Activated CD8-positive, alpha-beta memory T cell treated with anti-CD3 and anti-CD28 coated beads for 48 hours (primary cell): ENCODE results near the gene KRTAP13-3.
A peak's percentile ranks its signal among the peaks of the same experiment; 100 is the strongest.

Experiments
- DNase-seq, 3 experiments: peaks; one replicate each; pipeline ENCODE4 v3.0.0-alpha.2; 2020; ENCODE audit warnings: low read depth in 2 of 3, low spot score in 2 of 3

Gene KRTAP13-3, protein sequence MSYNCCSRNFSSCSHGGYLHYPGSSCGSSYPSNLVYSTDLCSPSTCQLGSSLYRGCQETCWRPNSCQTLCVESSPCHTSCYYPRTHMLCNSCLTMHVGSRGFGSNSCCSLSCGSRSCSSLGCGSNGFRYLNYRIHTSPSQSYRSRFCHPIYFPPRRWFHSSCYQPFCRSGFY

DNA sequence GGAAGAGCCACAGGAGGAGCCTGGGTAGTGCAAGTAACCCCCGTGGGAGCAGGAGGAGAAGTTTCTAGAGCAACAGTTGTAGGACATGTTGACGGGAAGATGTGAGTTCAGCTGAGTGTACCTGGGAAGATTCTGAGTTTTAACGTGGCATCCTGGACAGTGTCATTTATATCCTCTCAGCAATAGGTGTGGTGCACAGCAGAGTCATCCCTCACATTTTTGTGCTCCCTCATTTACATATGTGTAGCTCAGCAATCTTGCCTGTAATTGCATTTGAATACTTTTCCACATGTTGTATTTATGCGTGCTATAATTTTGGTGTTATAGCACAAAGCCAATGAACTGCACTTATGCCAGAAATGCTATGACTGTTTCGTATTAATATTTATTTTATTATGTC is at the start of gene KRTAP13-3:
TSS of gene KRTAP13-3 (minus strand) at position 101 of the 400 bp plus-strand sequence. CDS start at position 87, 14 bp downstream.
- DNase-seq = no peak

DNA sequence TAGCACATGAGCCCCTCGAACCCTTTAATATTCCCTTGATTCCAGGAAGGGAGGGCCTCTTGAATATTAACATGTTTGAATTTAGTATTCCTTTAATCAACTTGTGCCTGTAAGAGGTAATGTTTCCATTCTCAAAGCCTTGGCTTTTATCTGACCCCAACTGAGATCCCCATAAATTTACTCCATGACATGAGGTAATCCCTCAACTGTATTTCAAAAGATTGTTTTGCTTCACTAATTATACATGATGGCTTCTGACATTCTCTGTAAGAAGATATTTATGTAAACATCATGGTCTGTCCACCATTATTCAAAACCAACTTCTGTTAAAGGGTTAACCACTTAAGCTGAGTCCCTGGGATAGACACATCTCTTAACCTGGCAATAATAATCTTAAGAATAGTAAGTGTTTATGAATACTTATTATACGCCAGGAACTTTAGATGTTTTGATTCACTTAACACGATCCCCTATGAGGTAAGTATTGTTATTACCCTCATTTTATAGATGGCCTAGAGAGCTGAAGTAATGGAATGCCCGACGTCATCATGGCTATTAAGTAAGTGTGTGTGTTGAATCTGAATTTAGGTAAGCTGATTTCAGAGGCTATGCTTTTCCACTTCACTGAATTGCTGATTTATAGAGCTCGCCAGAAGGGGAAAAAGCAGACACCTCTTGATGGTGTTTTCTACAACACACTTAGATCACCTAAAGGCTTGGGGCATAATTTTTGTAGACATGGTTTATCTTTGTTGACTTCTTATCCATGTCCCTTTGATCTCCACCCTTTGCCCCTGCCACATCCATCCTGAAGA is 43.4 kb upstream of the KRTAP13-3 start:
- no peak for DNase-seq

DNA sequence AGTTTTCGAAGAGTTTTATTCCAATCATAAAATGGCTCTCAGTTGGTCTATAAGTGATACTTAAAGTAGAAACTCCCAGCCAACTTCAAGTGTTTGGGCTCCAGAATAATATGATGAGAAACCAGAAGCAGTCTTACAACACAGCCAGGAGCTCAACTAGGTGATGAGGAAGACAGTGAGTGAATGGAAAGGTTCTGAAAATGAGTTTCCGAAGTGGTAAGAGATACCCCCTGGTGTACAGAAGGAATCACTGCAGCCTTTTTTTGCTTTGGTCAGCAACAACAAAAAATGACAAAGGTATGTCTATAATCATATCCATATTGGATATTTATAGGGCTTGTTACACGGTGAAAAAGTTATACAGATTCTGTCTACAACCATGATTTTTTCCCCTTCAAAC is 38.0 kb upstream of the KRTAP13-3 start:
- DNase-seq = no peak

DNA sequence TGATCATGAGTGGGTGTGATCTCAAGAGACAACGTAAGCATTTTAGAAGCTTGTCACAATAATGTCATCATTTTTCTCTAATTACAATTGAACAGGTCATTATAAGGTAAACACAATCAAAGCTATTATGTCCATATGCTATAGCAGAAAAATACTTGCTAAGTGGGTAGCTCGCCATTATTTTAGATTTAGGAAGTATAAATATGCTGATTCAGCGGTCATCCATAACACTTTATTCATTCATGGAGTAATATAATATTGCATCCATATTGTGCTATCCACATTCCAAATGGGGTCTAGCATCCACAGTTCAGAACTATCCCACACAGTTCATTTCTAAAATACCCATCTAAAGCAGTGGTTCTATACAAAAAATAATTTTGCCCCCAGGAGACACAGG is 22.8 kb upstream of the KRTAP13-3 start:
- no peak for DNase-seq

DNA sequence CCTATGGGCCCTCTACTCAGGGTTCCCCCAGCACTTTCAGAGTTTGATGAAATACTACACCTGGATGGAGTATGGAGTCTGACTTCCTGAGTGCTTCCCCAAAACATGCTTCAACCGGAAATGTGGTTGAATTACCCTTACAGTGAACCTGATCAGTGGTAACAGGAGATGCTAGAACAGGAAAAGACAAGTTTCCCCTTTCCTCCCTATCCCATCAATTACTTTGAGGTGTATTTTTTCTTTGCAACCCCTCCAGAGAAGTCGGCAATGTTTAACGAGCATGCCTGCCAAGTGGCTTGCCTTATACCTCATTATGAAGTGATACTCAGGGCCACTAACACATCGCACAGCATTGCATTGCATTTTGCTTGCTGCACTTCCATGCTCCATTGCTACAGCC is 21.3 kb upstream of the KRTAP13-3 start:
- DNase-seq = no peak

DNA sequence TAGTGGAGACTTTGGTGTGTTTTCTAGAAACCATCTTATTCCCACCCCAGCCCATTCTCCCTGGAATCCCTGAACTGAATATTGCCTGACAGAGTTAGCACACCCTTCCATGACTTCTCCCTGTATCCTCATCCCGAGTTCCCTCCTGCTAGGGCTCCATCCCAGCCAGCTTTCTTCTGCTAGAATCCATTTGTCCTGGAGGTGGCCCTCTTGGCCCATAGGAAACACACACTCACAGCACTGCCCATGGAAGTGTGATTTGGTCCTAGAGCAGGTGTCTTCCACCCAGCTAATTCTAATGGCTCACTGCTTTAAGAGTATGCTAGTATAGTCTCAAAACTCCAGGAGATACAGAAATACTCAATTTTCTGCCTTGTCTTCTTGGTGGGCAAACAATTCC is 18.5 kb upstream of the KRTAP13-3 start:
- no peak for DNase-seq

DNA sequence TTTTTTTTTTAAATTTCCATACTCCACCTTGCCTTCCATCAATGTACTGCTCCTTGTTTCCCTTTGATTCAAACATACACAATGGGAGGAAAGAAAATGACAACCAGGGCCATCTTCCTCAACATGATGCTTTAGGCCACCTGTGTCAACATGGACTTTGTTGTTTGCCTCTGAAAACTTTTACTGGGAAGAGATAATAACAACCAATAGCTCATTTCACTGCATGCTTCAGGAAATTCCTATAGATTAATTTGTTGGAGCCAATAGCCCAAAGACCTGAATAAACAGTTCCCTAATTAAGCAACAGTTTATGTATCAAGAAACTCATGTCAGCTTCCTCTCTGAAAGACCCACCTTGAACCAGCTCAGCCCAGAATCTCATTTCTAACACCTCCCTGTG is 17.5 kb upstream of the KRTAP13-3 start:
- no peak for DNase-seq

DNA sequence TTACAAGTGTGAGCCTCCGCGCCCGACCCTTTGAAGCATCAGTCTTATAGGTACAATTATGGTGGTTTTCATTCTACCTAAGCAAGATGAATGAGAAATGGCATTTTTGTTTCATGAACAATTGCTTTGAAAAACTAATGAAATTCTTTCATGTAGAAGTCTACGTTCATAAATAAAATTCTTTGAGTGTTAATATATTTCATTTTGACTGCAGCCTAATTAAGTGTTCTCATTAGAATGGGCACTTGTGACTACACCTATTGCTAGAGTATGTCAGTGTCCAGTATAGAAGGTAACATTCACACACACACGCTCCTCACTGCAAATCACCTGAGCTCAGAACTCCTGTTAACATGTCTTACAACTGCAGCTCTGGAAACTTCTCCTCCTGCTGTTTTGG is 14.2 kb upstream of the KRTAP13-3 start, which contains the start of gene KRTAP15-1:
TSS of gene KRTAP15-1 (plus strand) at position 301 of the 400 bp plus-strand sequence. CDS start at position 354, 53 bp downstream.
- DNase-seq = no peak

DNA sequence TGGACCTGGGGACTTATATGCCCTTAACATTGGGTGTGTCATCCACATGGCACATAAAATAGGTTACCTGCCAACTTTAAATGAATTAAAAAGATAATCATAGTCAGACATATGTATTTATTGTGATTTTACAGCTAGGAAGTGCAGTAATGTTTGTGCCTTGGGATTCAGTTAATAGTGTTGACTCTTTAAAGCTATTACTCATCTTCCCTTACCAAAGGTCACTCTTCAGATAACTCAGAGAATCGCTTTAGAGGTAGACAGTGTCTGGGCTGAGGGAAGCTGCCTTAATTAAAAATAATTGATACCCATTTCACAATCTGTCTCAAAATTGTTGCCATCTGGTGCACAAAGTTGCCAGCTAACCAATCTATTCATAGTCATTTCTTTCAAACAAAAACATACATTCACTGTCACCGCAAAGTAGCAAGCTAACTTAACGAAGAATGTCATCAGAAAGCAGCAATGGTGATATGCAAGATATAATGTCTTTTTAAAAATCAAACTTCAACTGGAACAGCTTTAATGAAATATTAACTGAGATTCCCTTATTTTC is 11.4 kb upstream of the KRTAP13-3 start:
- DNase-seq = no peak

DNA sequence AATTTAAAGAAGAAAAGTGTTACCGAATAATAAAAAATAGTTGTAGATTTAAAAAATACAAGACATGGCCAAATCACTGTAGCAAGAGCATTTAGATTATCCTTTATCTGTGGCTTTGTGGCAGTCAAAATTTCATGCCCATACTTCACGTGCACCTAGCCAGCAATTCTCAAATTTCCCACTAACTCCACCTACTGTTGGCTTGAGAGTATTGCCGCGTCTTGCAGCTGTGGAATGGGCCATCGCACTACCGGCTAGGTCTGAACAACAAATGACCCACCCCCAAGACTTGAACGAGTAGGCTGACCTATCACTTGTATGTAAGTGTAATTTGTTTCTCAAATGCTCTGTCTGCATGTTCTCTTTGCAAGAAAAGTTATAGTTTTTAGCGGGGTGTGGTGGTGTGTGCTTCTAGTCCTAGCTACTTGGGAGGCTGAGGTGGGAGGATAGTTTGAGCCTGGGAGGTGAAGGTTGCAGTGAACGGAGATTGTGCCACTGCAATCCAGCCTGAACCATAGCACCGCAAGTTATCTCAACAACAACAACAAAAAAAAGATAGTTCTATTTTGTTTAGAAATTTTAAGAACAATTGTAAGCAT is 8.4 kb upstream of the KRTAP13-3 start:
- peak in 1 of 3 experiments; percentile 0 for DNase-seq

DNA sequence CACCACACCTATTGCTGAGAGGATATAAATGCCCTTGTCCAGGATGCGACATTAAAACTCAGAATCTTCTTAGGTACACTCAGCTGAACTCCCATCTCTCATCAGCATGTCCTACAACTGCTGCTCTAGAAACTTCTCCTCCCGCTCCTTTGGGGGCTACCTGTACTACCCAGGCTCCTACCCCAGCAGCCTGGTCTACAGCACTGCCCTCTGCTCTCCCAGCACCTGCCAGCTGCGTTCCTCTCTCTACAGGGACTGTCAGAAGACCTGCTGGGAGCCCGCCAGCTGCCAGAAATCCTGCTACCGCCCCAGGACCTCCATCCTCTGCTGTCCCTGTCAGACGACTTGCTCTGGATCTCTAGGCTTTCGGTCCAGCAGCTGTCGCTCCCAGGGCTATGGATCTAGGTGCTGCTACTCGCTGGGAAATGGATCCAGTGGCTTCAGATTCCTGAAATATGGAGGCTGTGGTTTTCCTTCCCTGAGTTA is 4.5 kb upstream of the KRTAP13-3 start, which contains the start of gene KRTAP13-4:
TSS of gene KRTAP13-4 (plus strand) at position 51 of the 486 bp plus-strand sequence. CDS start at position 107, 56 bp downstream.
- no peak for DNase-seq

DNA sequence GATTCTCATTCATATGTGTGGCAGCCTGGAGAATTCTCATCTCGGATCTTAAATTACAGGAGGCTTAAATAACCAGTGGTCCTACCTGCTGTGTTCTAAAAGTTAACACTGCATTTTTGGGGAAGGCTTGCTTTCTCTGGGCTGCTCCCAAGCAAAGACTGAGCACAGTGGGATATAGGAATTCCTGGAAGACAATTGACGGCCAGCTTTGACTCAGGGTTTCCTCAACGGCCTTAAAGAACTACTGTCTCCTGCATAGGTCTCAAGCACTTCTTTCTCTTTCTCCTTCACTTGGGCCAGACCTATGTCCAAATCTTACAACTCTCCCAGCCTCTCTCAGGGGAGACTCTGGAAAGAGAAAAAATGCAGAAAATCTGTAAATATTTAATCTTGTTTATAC is 1.0 kb upstream of the KRTAP13-3 start:
- DNase-seq = no peak

DNA sequence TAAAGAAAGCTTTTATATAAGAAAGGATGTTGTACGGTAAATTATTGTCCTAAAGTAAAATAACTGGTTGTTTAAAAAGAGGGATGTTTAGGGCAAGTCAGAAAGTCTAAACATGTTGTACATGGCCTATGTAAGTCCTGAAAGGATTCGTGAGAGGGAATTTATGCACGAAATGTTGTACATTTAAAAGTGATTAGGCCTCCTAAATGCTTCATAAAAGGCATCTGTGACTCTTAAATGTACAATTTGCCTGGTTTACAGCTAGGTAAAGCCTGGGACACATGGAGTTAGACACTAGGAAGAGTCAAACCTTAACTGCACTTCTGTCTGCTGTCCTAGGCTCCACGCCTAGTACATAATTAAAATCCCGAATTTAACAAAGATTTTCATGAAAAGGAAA is 9.7 kb downstream of the KRTAP13-3 start:
- no peak for DNase-seq

DNA sequence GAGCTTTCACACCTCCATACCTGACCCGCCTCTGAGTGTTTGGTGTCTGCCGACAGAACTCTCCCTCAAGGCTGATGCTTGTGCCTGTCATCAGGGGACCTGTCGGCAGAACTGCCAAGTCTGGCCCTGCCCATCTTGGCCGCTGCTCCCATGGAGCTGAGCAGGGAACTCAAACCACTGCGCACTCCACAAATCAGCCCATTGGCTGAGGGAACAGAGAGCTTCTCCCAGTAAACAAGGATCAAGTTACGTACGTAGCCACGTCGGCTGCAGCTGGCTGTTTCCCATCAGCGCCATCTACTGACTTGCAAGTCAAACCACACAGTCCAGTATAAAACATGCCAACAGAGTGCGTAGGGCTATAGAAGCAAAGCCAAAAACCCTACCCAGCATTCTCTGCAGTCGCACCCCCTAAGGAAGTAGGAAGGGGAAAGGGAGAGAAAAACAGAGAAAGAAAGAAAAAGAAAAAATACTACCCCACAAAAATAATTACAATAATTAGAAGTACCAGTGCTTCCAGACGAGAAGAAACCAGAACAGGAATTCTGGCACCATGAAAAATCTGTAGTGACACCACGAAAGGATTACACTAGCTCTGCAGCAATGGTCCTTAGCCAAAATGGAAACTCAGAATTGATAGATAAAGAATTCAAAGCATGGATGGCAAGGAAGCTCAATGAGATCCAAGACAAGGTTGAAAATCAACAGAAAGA is 16.8 kb downstream of the KRTAP13-3 start:
- DNase-seq = no peak

DNA sequence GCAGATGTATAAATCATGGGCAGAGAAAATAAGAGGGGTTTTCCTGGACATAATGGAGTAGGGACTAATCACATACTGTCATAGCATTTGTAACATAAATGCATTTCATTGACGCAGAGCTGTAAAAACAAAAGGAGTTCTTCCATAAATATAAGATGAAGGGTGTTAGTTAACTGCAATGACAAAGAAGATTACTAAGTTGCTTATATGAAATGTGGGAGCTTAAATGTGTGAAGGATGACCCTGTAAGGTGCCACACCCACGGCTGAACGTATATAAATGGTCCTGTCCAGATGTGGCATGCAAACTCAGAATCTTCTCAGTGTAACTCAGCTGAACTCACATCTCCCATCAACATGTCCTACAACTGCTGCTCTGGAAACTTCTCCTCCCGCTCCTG is 30.0 kb downstream of the KRTAP13-3 start, which contains the start of gene KRTAP13-1:
TSS of gene KRTAP13-1 (plus strand) at position 301 of the 400 bp plus-strand sequence. CDS start at position 357, 56 bp downstream.
- DNase-seq = no peak

DNA sequence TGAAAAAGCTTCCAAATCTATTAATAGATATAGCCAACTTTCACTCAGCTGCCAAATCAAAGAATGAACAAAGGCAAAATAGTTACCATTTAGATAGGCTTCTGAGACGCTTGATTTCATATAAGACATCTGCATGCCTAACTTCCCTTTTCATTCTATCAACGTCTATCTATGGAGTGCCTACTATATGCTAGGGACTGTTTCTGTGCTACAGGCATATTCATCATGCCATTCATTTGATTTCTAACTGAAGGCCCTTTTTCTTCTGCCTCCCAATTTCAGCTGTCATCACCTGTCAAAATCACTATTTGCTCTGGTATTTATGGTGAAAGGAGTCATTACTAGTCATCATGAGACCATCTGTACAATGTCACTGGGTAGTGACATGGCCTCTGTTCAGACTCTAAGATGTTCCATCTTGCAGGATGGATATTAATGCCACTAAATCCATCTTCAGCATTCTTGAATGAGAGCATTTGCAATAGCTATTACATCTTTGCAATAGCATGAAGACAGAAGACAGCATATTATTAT is 34.2 kb downstream of the KRTAP13-3 start:
- DNase-seq = no peak

DNA sequence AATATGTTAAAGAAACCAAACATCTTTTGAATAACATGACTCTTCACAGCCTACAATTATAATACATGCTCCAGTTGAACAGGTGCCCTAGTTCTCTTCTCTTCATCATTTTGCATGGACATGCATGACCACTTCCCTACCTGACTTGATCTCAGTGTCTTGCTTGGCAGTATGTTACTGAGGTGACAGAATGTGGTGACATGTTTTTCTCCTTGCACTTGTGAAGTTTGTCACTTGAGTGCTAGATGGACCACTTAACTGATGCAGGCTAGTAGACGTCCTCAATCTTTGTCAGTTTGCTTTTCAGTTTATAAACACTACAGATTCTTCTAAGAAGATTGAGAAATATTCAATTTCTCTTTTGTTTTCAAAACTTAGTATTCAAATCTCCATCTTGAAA is 43.5 kb downstream of the KRTAP13-3 start:
- DNase-seq = no peak
